ENCODE data around the gene BAX. TPM values are rescaled to one million over a fixed set of nuclear protein-coding genes. Genes with fewer than 3 reads are reported as not detected.
"Not testable (repeated sequence)": the region's sequence is repeated elsewhere in the genome, so short reads cannot be mapped to it uniquely, and the experiment has no call there.

Gene BAX
- 185 and 213 TPM in 2 replicates for total RNA-seq (2014; rRNA removed; shearing (Covaris generic))

DNA sequence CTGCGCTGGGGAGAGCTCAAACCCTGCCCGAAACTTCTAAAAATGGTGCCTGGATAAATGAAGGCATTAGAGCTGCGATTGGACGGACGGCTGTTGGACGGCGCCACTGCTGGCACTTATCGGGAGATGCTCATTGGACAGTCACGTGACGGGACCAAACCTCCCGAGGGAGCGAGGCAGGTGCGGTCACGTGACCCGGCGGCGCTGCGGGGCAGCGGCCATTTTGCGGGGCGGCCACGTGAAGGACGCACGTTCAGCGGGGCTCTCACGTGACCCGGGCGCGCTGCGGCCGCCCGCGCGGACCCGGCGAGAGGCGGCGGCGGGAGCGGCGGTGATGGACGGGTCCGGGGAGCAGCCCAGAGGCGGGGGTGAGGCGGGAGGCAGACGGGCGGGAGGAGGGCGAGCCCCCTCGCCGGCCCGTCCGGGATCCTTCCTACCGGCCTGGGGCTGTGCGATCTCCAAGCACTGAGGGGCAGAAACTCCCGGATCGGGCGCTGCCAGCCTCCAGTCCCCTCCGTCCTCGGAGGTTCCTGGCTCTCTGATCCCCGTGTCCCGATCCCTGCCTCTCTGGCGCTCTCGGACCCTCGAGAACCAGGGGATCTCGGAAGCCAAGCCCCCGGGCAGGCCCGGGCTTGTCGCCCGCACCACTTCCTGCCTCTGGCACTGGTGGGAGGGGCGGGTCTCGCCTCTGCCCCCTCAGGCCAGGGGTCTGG lies at the start of gene BAX:
Gene BAX, plus strand, starts transcription at position 281 of the 713 bp plus-strand sequence. Its CDS starts 54 bp downstream, at position 335.
- DNase-seq (ENCODE audit: low spot score): peak; percentile 98

DNA sequence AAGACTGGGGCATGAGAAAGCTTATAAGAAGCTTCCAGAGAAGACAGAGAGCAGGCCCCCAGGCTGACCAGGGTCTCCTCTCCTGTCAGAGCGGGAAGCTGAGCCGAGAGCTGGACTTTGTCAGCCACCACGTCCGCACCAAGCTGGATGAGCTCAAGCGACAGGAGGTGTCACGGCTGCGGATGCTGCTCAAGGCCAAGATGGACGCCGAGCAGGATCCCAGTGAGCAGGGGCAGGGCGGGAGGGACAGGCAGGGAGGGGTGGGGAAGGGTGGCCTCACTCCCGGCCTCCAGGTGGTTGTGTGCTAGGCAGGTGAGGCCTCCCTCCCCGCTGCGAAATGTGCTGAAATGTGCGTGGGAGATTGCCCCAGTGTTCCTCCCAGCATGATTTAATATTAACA lies 49.0 kb upstream of the BAX start:
- no peak for DNase-seq (ENCODE audit: low spot score)

- no peak for DNase-seq (ENCODE audit: low spot score)
Observed at GRCh38 chr19:48906324-48906723, 48.4 kb upstream of the BAX start.

- no peak for DNase-seq (ENCODE audit: low spot score)
Observed at GRCh38 chr19:48907671-48908070, 47.0 kb upstream of the BAX start.

GRCh38 chr19:48909424-48910077 lies 45.1 kb upstream of the BAX start:
- DNase-seq (ENCODE audit: low spot score): not testable (repeated sequence)

GRCh38 chr19:48910803-48911202 lies 43.9 kb upstream of the BAX start:
- DNase-seq (ENCODE audit: low spot score): no peak

DNA sequence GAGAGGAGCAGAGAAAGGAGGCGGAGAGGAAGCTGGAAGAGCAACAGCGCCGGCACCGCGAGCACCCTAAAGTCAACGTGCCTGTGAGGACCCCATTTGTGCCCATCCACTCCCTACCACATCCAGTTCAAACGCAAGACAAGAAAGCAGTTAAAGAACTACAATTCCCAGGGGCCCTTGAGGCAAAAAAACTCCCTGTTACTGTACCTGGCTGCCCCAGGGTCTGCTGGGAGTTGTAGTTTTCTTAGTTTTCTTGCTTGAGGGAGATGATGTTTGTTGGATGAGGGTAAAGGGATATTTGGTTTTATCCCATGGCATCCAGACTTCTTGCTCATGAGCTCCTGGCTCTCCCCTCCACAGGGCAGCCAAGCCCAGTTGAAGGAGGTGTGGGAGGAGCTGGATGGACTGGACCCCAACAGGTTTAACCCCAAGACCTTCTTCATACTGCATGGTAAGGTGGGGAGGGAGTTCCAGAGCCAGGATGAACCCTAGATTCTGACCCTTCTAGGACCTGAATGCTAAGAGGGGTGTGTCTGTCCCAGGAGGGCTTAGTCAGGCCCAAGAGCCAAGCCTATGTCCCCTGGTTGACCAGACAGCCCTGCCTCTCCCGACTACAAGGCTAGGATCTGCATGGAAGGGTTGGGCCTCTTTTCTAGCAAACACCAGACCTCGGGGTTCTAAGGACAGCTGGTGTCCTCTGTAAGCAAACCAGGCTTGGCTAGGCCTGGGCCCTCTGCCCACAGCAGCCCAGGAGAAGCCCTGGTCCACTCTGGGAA lies 41.4 kb upstream of the BAX start:
- DNase-seq (ENCODE audit: low spot score): peak; percentile 76

GRCh38 chr19:48914181-48914580 lies 40.5 kb upstream of the BAX start:
- DNase-seq (ENCODE audit: low spot score): no peak

DNA sequence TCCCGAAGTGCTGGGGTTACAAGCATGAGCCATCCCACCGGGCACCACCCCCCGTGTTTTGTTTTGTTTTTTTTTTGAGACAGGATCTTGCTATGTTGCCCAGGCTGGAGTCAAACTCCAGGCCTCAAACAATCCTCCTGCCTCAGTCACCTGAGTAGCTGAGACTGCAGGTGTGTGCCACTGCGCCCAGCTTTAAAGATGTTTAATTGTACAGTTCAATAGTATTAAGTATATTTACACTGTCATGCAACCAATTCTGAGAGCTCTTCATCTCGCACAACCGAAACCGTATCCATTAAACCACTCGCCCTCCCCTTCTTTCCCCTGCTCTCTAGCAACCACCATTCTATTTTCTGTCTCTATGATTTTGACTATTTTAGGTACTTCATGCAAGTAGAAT lies 38.9 kb upstream of the BAX start:
- no peak for DNase-seq (ENCODE audit: low spot score)

GRCh38 chr19:48918071-48918470 lies 36.6 kb upstream of the BAX start:
- no peak for DNase-seq (ENCODE audit: low spot score)

- DNase-seq (ENCODE audit: low spot score): peak; percentile 49
Observed at GRCh38 chr19:48918801-48919247, 35.9 kb upstream of the BAX start.

DNA sequence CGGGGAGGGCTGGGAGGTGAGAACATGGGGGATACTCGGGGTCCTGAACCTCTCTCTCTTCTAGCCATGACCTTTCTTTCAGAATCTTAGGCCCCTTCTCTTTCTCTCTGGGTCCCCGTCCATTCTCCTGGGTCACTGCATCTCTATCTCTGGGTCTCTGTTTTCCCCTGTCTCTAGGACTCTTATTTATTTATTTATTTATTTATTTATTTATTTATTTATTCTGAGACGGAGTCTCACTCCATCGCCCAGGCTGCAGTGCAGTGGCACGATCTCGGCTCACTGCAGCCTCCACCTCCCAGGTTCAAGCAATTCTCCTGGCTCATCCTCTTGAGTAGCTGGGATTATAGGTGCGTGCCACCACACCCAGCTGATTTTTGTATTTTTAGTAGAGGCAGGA lies 35.4 kb upstream of the BAX start:
- DNase-seq (ENCODE audit: low spot score): not testable (repeated sequence)

- DNase-seq (ENCODE audit: low spot score): no peak
Observed at GRCh38 chr19:48920949-48921348, 33.7 kb upstream of the BAX start.

DNA sequence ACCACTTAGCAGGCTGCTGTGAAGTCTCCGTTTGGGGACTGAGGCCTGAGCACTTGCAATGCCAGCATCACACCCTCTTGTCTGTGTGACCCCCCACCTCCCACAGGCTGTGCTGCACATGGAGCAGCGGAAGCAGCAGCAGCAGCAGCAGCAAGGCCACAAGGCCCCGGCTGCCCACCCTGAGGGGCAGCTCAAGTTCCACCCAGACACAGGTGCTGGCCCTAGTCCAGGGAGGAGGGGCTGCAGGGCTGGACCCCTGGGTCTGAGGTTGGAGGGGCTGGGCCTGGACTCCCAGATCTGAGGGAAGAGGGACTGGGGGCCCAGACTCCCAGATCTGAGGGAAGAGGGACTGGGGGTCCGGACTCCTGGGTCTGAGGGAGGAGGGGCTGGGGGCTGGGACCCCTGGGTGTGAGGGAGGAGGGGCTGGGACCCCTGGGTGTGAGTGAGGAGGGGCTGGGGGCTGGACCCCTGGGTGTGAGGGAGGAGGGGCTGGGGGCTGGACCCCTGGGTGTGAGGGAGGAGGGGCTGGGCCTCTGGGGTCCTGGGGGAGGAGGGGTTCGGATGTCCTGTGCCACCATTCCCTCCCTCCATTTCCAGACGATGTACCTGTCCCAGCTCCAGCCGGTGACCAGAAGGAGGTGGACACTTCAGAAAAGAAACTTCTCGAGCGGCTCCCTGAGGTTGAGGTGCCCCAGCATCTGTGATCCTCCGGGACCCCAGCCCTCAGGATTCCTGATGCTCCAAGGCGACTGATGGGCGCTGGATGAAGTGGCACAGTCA lies 32.8 kb upstream of the BAX start:
- no peak for DNase-seq (ENCODE audit: low spot score)

DNA sequence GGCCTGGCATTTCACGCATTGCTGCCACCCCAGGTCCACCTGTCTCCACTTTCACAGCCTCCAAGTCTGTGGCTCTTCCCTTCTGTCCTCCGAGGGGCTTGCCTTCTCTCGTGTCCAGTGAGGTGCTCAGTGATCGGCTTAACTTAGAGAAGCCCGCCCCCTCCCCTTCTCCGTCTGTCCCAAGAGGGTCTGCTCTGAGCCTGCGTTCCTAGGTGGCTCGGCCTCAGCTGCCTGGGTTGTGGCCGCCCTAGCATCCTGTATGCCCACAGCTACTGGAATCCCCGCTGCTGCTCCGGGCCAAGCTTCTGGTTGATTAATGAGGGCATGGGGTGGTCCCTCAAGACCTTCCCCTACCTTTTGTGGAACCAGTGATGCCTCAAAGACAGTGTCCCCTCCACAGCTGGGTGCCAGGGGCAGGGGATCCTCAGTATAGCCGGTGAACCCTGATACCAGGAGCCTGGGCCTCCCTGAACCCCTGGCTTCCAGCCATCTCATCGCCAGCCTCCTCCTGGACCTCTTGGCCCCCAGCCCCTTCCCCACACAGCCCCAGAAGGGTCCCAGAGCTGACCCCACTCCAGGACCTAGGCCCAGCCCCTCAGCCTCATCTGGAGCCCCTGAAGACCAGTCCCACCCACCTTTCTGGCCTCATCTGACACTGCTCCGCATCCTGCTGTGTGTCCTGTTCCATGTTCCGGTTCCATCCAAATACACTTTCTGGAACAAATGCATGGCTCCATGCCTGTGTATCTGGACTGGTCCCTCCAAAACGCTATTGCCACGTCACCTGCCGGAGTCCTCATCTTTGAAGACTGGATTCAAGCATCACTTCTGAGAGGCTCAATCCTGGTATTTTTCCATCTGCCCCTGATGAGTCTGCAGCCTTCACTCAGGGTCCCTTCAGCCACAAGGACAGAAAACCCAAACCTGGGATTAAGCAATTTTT lies 31.9 kb upstream of the BAX start:
- DNase-seq (ENCODE audit: low spot score): no peak

GRCh38 chr19:48925240-48925843 lies 29.3 kb upstream of the BAX start:
- DNase-seq (ENCODE audit: low spot score): no peak

DNA sequence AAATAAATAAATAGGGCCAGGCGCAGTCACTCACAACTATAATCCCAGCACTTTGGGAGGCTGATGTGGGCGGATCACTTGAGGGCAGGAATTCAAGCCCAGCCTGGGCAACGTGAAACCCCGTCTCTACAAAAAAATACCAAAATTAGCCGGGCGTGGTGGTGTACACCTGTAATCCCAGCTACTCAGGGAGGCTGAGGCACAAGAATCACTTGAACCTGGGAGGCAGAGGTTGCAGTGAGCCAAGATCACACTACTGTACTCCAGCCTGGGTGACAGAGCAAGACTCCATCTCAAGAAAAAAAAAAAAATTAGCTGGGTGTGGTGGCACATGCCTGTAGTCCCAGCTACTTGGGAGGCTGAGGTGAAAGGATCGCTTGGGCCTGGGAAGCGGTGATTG lies 28.8 kb upstream of the BAX start:
- not testable (repeated sequence) for DNase-seq (ENCODE audit: low spot score)

DNA sequence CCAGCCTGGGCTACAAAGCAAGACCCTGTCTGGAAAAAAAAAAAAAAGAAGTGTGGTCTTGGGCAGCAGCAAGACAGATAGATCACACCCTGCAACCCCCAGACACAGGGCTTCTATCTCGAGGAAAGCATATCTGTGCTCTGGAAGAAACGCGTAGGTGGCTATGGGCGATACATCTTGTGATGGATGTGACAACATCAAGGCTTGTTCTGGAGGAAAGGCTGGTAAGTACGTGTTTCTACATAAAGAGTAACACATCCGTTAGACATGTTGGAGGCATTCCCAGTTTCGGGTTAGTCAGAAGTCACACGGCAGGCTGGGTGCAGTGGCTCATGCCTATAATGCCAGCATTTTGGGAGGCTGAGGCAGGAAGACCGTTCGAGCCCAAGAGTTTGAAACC lies 27.8 kb upstream of the BAX start:
- peak; percentile 33 for DNase-seq (ENCODE audit: low spot score)

GRCh38 chr19:48927692-48928091 lies 27.0 kb upstream of the BAX start:
- DNase-seq (ENCODE audit: low spot score): not testable (repeated sequence)
